Measurements from ENCODE around the gene GABPA. TPM values are rescaled to one million over a fixed set of nuclear protein-coding genes. Genes with fewer than 3 reads are reported as not detected.

GABPA gene
- polyA plus RNA-seq, 1 of the 3 experiments (the other 2 are of a cell fraction), result 6.2 TPM

DNA sequence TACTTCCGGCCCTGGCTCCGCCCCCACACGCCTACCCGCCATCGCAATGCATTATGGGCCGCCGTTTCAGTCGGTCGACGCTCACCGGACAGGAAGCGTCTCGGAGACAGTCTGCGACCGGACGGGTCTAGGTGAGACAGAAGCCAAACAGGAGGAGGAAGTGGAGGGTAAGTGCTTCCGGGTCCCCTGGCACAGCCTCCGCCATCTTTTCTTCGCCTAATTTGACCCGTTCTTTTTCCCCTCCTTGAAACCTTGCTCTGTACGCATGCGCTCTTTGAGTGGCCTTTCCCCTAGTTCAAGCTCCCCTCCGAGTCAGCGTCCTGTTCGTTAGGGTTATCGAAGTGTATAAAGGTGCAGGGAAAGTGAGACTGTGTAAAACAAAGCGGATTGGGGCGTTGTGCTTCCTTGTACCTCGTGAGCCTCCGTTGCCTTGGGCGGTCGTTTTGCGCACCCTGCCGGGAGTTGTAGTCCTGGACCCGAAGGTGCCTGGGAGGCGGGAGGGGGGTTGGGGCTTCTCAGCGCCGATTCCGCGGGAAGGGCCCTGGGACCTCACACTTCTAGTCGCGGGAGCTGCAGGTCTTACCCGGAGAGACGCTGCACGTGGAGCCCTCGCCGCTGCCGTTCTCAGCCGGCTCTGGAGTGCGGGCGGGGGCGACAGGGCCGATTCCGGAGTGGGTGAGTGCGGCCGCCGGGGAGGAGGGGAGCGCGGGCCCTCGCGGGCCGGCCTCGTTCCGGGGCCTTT lies at the start of gene GABPA, which contains the start of gene ATP5PF (continued):
- TF ChIP-seq EP300 (IDR thresholded peaks at IDR 0.05; ENCODE audit: borderline replicate concordance in 1 of 2, low read depth in 1 of 2, low read length in 1 of 2) (no peak; a peak in 2 of 4 replicates), EZH2phosphoT487 (IDR thresholded peaks at IDR 0.05; ENCODE audit: borderline replicate concordance, low read depth) (no peak), MEF2A (IDR thresholded peaks at IDR 0.05; ENCODE audit: borderline replicate concordance, low read depth) (no peak)
- TF ChIP-seq, protein P1, sequence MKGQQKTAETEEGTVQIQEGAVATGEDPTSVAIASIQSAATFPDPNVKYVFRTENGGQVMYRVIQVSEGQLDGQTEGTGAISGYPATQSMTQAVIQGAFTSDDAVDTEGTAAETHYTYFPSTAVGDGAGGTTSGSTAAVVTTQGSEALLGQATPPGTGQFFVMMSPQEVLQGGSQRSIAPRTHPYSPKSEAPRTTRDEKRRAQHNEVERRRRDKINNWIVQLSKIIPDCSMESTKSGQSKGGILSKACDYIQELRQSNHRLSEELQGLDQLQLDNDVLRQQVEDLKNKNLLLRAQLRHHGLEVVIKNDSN (IDR thresholded peaks at IDR 0.05; ENCODE audit: borderline replicate concordance, low read depth), result 0 out of 2 replicates have a peak, but pooled peaks have one; percentile 13
- TF ChIP-seq, protein P2, sequence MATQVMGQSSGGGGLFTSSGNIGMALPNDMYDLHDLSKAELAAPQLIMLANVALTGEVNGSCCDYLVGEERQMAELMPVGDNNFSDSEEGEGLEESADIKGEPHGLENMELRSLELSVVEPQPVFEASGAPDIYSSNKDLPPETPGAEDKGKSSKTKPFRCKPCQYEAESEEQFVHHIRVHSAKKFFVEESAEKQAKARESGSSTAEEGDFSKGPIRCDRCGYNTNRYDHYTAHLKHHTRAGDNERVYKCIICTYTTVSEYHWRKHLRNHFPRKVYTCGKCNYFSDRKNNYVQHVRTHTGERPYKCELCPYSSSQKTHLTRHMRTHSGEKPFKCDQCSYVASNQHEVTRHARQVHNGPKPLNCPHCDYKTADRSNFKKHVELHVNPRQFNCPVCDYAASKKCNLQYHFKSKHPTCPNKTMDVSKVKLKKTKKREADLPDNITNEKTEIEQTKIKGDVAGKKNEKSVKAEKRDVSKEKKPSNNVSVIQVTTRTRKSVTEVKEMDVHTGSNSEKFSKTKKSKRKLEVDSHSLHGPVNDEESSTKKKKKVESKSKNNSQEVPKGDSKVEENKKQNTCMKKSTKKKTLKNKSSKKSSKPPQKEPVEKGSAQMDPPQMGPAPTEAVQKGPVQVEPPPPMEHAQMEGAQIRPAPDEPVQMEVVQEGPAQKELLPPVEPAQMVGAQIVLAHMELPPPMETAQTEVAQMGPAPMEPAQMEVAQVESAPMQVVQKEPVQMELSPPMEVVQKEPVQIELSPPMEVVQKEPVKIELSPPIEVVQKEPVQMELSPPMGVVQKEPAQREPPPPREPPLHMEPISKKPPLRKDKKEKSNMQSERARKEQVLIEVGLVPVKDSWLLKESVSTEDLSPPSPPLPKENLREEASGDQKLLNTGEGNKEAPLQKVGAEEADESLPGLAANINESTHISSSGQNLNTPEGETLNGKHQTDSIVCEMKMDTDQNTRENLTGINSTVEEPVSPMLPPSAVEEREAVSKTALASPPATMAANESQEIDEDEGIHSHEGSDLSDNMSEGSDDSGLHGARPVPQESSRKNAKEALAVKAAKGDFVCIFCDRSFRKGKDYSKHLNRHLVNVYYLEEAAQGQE (IDR thresholded peaks at IDR 0.05; ENCODE audit: low read depth, low read length), result 0 out of 2 replicates have a peak, but pooled peaks have one; percentile 17

DNA sequence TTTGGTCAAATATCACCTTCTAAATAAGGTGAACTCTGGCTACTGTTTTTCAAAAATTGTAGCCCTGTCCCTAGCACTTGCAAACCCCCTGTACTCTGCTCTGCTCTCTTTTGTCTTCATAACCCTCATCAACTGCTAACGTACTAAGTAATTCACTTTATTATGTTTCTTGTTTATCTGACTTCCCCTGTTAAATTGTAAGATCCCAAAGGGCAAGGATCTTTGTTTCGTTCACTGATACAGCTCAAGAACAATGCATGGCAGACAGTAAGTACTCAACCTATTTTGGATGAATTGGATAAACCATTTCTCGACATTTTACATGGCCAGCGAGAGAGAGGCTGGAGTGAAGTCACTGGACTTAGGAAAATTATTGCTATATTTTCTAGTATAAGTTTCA lies 47.0 kb upstream of the GABPA start:
- Histone ChIP-seq H3K4me2 (no peak overlapping the region), H3K4me3 (ENCODE audit: low read depth in 2 of 2, low read length in 1 of 2) (no peak overlapping the region), H3K4me1 (ENCODE audit: control insufficient read depth in 1 of 2, insufficient read depth in 2 of 2, low read depth in 1 of 2, low read length in 1 of 2) (peaks cover 0 to 2% of the 10 kb centered on the region in 2 experiments; a peak in 1 of 4 replicates), H3K27ac (ENCODE audit: low read depth in 2 of 2, low read length in 1 of 2) (no peak overlapping the region), H3K9me3 (no peaks in the 10 kb centered on the region), H3K9me2 (no peaks in the 10 kb centered on the region), H3K27me3 (ENCODE audit: insufficient read depth) (no peaks in the 10 kb centered on the region), H3K79me2 (ENCODE audit: insufficient read depth) (no peaks in the 10 kb centered on the region), H4K20me1 (ENCODE audit: insufficient read depth) (no peaks in the 10 kb centered on the region), H2AFZ (ENCODE audit: low read depth) (no peak overlapping the region), H3F3A (replicated peaks; ENCODE audit: insufficient read depth) (peaks cover 4% of the 10 kb centered on the region), H3K9ac (no peak overlapping the region), H3K36me3 (replicated peaks in 1 of 2; ENCODE audit: control insufficient read depth in 1 of 2, insufficient read depth in 2 of 2, low read length in 1 of 2) (no peaks in the 10 kb centered on the region)
- TF ChIP-seq YY1 (IDR thresholded peaks at IDR 0.05; ENCODE audit: low read depth), result no peak
- no peak for TF ChIP-seq RXRA (IDR thresholded peaks at IDR 0.05; ENCODE audit: borderline replicate concordance, low read depth)
- TF ChIP-seq ELF1 (IDR thresholded peaks at IDR 0.05), result no peak
- 88% methylated on average over 4 of the region's 4 CpGs for WGBS (ENCODE audit: low lambda C conversion rate)
- CTCF ChIA-PET, result interaction anchor here (1.2 to 1.9 kb wide), 2 partner anchors 21 to 80 kb away, joined by 4 to 7 read pairs; no protein-coding TSS in a partner anchor
- DNase-seq, result no peak
- POLR2A ChIA-PET, result no interaction called here

Measured in SK-N-SH (cell line).